C4-2B (cell line): ENCODE measurements around the gene DTNA.

Experiments
- H3K27ac ChIP-seq: fragments of 450-650 bp; 2 replicates; pipeline ENCODE4 v1.5.1; 2017
- CTCF ChIP-seq: fragments of 450-650 bp; conservative IDR thresholded peaks from 2 replicates; pipeline ENCODE4 v1.5.1; 2017; ENCODE audit warnings: mild to moderate bottlenecking
- ZFX ChIP-seq: fragments of 450-650 bp; IDR thresholded peaks from 2 replicates; pipeline ENCODE4 v1.6.1; 2017

Gene DTNA

GRCh38 chr18:34928088-34928753 is 218.1 kb downstream of the DTNA start:
- H3K27ac ChIP-seq: no peak overlapping the region; the same call in 1 of the 2 replicates
- TF ChIP-seq ZFX (no peak), CTCF (no peak)

- no peak overlapping the region; the same call in 1 of the 2 replicates for H3K27ac ChIP-seq
- TF ChIP-seq CTCF (no peak), ZFX (no peak)
These were observed 218.7 kb downstream of the DTNA start for GRCh38 chr18:34928754-34929335.

GRCh38 chr18:34929336-34929780 is 219.3 kb downstream of the DTNA start:
- no peak overlapping the region for H3K27ac ChIP-seq
- TF ChIP-seq CTCF (no peak), ZFX (no peak)

- TF ChIP-seq CTCF (no peak), ZFX (no peak)
These were observed 222.3 kb downstream of the DTNA start for GRCh38 chr18:34932363-34932762.

DNA sequence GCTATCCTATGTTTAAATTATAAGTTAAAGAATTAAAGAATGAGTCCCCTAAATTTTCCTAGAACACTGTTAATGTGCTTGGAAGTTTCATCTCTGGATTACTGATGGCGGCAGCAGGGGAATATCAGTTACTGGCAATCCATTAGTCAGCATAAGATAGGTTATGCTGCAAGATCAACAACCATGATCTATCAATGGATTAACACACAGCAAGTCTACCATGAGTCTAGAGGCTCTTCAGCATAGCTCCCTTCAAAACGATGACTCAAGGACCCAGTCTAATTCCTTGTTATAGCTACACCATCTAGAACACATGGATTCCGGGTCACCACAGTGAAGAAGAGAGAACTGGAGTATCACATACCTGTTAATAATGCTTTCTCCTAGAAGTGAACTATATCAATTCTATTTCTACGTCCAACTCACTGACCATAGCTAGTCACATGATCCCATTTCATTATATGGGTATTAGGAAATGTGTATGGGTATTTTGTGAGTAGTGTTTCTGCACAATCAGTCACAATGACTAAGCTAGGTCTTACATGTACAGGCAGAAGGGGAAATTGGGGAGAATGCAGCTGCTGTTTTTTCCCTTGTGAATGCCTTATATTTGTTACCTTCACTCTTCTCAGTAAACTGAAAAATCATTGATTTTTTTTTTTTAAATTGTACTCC is 222.8 kb downstream of the DTNA start:
- TF ChIP-seq CTCF (no peak), ZFX (no peak)
- no peak overlapping the region for H3K27ac ChIP-seq

More at GRCh38 chr18:34932363-34932762, 222.3 kb downstream of the DTNA start:
- no peak overlapping the region for H3K27ac ChIP-seq

GRCh38 chr18:34933909-34934661 is 224.0 kb downstream of the DTNA start:
- no peak overlapping the region for H3K27ac ChIP-seq
- no peak for TF ChIP-seq ZFX
- TF ChIP-seq CTCF: no peak
